Cardiac fibroblast (primary cell): ENCODE measurements around the gene FAM124B.
A peak's percentile ranks its signal among the peaks of the same experiment; 100 is the strongest.

Source experiments
- DNase-seq, 2 donors: peaks; one replicate each; pipeline versions ENCODE4 v3.0.0 to v3.0.0-alpha.2; 2010; ENCODE audit warnings: low read depth in 2 of 2
- H3K4me3 ChIP-seq, 2 donors: replicated peaks in 1 of 2; 1 replicate in 1 of 2; 2 replicates in 1 of 2; pipeline ENCODE4 v1.5.1; 2011; ENCODE audit warnings: low read depth in 2 of 2, low read length in 2 of 2, mild to moderate bottlenecking in 2 of 2, moderate library complexity in 1 of 2
- TF ChIP-seq, protein P1 (sequence below): IDR thresholded peaks from one replicate; pipeline ENCODE4 v1.5.1; 2011; ENCODE audit warnings: low read depth, mild to moderate bottlenecking, low read length, inconsistent platforms

The FAM124B gene

DNA sequence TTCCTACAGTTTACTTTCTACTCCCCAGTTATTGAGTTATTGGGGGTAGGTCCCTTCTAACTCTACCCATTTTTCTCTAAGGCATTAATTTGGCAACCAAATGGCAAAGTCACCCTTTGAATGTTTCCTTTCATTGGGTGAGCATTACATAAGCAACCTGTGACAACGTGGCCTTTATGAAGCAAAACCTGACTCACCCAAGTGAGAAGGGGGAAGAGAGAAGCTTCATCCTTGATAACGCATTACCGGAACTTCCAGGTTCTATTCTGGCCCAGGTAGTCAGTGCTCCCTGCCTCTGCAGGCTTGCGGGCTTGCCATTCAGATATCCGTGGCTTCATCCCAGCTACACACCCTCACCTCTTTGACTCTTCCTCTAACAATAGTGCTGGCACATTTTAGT is 39.1 kb upstream of the FAM124B start:
- DNase-seq, result peak in 1 of 2 donors; percentile 15
- H3K4me3 ChIP-seq, result no peak overlapping the region
- TF ChIP-seq, protein P1, sequence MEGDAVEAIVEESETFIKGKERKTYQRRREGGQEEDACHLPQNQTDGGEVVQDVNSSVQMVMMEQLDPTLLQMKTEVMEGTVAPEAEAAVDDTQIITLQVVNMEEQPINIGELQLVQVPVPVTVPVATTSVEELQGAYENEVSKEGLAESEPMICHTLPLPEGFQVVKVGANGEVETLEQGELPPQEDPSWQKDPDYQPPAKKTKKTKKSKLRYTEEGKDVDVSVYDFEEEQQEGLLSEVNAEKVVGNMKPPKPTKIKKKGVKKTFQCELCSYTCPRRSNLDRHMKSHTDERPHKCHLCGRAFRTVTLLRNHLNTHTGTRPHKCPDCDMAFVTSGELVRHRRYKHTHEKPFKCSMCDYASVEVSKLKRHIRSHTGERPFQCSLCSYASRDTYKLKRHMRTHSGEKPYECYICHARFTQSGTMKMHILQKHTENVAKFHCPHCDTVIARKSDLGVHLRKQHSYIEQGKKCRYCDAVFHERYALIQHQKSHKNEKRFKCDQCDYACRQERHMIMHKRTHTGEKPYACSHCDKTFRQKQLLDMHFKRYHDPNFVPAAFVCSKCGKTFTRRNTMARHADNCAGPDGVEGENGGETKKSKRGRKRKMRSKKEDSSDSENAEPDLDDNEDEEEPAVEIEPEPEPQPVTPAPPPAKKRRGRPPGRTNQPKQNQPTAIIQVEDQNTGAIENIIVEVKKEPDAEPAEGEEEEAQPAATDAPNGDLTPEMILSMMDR, result no peak

DNA sequence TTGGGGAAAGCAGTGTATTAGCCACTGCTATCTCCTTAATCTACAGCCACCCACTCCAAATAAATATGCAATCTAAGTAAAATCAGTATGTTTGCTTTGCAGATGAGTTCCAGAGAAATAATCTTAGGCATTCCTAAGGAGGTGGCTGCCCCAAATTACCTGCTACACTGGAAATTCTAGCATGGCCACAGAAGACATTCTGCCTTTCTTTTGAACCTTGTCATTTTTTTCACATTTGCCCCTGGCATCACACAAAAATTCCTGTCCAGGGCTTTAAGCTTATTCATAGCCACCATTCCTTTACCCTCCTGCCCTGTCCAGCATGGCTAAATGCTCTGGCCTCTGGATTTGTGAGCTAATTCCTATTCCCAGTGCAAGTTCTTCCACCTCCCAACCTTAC is 36.8 kb upstream of the FAM124B start:
- no peak overlapping the region for H3K4me3 ChIP-seq
- DNase-seq, result no peak
- TF ChIP-seq, protein P1, result no peak

DNA sequence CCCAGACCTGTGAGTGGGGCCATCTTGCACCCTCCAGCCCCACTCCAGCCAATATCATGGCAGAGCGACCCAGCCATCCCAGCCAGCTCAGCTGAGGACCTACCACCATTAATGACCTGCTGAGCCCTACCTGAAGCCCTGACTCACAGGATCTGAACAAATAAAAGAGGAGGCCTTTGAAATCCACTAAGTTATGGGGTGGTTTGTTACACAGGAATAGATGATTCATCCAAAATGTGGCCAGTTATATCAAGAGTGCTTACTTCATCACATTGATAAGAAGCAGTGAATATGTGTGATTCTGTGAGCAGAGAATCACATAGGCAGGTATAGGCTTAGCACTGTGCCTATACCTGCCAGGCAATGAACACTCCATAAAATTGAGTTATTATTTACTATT is 34.7 kb upstream of the FAM124B start:
- no peak overlapping the region for H3K4me3 ChIP-seq
- DNase-seq, result peak in 1 of 2 donors; percentile 21
- TF ChIP-seq, protein P1, result no peak

DNA sequence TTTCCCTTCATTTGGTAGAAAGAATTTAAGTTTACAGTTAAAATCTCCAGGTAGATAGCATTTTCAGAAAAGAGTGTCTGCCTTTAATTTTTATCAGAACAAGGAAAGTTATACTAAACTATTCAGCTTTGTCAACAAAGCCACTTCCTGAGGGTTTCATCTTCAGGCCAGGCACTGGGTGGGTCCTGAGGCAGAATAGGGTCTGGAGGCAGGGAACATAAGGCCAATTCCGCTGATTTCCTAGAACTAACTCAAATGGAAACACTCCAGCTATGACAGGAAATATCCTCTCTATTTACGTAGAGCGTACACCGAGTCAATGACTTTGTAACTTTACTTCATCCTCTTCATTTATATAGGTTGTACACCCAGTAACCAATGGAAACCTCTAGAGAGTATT is 32.7 kb upstream of the FAM124B start:
- TF ChIP-seq, protein P1, result no peak
- no peak overlapping the region for H3K4me3 ChIP-seq
- no peak for DNase-seq

DNA sequence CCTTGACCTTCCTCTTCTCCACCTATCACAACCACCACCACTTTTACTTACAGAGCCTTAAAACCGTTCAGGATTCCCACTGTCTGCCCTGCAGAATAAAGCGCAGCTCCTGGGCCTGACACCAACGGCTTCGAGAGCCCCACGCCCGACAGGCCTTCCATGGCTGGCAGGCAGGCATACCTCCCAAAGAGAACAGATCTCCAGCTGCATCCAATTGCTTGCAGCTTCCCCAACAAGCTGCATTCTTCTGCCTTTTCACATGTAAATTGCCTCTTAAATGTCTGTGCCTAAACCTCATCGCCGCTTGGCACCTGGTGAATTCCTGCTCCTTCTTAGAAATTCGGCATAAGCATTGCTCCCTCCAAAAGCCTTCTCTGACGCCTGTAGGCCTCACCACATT is 31.5 kb upstream of the FAM124B start:
- no peak for DNase-seq
- TF ChIP-seq, protein P1, result no peak
- no peak overlapping the region for H3K4me3 ChIP-seq

DNA sequence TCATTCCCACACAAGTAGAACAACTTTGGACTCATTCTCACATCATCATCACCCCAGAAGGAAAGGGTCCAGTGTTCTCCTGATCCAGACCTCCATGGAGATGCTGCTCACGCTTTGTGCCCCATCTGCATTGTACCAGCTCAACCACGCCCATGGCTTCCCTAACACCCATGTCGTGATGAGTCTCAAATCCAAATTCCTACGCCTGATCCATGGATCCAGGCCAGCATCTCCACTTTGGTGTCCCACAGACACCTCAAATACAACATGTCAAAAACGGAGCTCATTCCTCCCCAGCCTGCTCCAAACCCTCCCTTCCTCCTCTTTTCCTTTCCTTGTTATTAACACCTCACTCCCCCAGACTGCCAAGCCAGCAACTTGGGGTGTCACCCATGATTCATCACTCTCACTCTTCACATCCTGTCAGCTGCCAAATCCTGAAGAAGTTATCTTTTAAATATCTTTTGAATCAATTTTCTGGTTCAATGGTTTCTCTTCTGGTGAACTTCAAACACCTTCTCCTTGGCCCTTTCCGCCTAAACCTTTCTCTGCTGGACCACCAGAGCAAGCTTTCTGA is 30.2 kb upstream of the FAM124B start:
- TF ChIP-seq, protein P1, result no peak
- DNase-seq, result no peak
- H3K4me3 ChIP-seq, result no peak overlapping the region

DNA sequence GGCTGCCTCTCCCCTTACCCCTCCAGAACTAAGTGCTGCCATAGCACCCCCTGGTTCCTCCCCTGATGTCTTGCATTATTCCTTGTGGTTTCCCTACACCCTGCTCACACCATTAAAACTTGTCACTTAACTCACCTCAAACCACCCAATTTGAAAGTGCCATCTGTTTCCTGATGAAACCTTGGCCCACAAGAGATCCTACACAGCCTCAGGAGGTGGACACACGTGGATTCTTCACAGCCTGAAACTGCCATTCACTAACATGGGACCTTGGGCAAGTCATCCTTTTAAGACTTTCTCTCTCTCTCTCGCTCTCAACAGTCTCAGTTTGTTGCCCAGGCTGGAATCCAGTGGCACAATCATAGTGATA is 27.5 kb upstream of the FAM124B start:
- no peak overlapping the region for H3K4me3 ChIP-seq
- no peak for DNase-seq
- TF ChIP-seq, protein P1, result no peak
